Neural cell (in vitro differentiated cells): ENCODE results near the gene ASMTL. TPM values are rescaled to one million over a fixed set of nuclear protein-coding genes. Genes with fewer than 3 reads are reported as not detected.

Experiments used
- H2AFZ ChIP-seq: fragments of 200-600, 300-800 bp; sonication (generic), shearing (Covaris generic); 2 replicates; pipeline ENCODE4 v1.6.0; 2014; ENCODE audit warnings: low read depth, mild to moderate bottlenecking, antibody characterized with exemption, low read length, moderate library complexity
- H3F3A ChIP-seq: fragments of 200-600 bp; shearing (Covaris generic); 2 replicates; pipeline ENCODE4 v1.6.1; 2016; ENCODE audit warnings: mild to moderate bottlenecking, moderate library complexity, mixed read lengths, antibody characterized with exemption, low read length; ENCODE audit not compliant: insufficient read depth, poor library complexity, severe bottlenecking
- H3K27ac ChIP-seq: fragments of 200-600, 300-800 bp; sonication (generic), shearing (Covaris generic); 2 replicates; pipeline ENCODE4 v1.5.1; 2014; ENCODE audit warnings: mild to moderate bottlenecking, low read length, moderate library complexity
- H3K27me3 ChIP-seq: fragments of 300-800, 200-600 bp; sonication (generic), shearing (Covaris generic); 2 replicates; pipeline ENCODE4 v1.6.0; 2014; ENCODE audit warnings: mild to moderate bottlenecking, low read depth, low read length, moderate library complexity; ENCODE audit not compliant: insufficient read depth
- H3K36me3 ChIP-seq: fragments of 300-800, 200-600 bp; sonication (generic), shearing (Covaris generic); 2 replicates; pipeline ENCODE4 v1.5.1; 2014; ENCODE audit warnings: mild to moderate bottlenecking, antibody characterized with exemption, low read length, moderate library complexity; ENCODE audit not compliant: insufficient read depth
- H3K4me2 ChIP-seq: fragments of 300-800, 200-600 bp; sonication (generic), shearing (Covaris generic); 2 replicates; pipeline ENCODE4 v1.6.0; 2014; ENCODE audit warnings: mild to moderate bottlenecking, low read length
- H3K4me3 ChIP-seq: fragments of 300-800, 200-600 bp; sonication (generic), shearing (Covaris generic); 2 replicates; pipeline ENCODE4 v1.5.1; 2014; ENCODE audit warnings: mild to moderate bottlenecking, low read length, moderate library complexity
- H3K79me2 ChIP-seq: fragments of 200-600 bp; shearing (Covaris generic); replicated peaks from 2 replicates; pipeline ENCODE4 v1.6.0; 2014; ENCODE audit warnings: mild to moderate bottlenecking, low read length, moderate library complexity; ENCODE audit not compliant: insufficient read depth
- H3K9ac ChIP-seq: fragments of 300-800, 200-600 bp; sonication (generic), shearing (Covaris generic); 2 replicates; pipeline ENCODE4 v1.6.1; 2016; ENCODE audit warnings: mild to moderate bottlenecking, low read length, mixed read lengths
- H3K9me2 ChIP-seq: fragments of 200-600 bp; shearing (Covaris generic); 2 replicates; pipeline ENCODE4 v1.6.1; 2016; ENCODE audit warnings: mild to moderate bottlenecking, low read length, mixed read lengths; ENCODE audit not compliant: insufficient read depth
- H3K9me3 ChIP-seq: fragments of 200-600, 300-800 bp; sonication (generic), shearing (Covaris generic); 2 replicates; pipeline ENCODE4 v1.6.1; 2016; ENCODE audit warnings: mild to moderate bottlenecking, mixed run types, low read length, moderate library complexity, mixed read lengths
- H4K20me1 ChIP-seq: fragments of 200-600 bp; shearing (Covaris generic); 2 replicates; pipeline ENCODE4 v1.6.1; 2016; ENCODE audit warnings: mild to moderate bottlenecking, mixed run types; ENCODE audit not compliant: insufficient read depth
- CTCF ChIP-seq: fragments of 450-650 bp; IDR thresholded peaks from 2 replicates; pipeline ENCODE4 v1.5.1; 2014; ENCODE audit warnings: antibody characterized with exemption, mild to moderate bottlenecking, moderate library complexity; ENCODE audit not compliant: poor library complexity, severe bottlenecking
- EP300 ChIP-seq: fragments of 450-650 bp; conservative IDR thresholded peaks from 2 replicates; pipeline ENCODE4 v1.6.1; 2014; ENCODE audit warnings: antibody characterized with exemption, mild to moderate bottlenecking, moderate library complexity; ENCODE audit not compliant: poor library complexity, severe bottlenecking
- EZH2 ChIP-seq: fragments of 200-600, 300-800 bp; shearing (Covaris generic), sonication (generic); IDR thresholded peaks from 2 replicates; pipeline ENCODE4 v1.6.1; 2014; ENCODE audit warnings: antibody characterized with exemption, low read length, borderline replicate concordance, mild to moderate bottlenecking; ENCODE audit not compliant: insufficient read depth, poor library complexity, severe bottlenecking
- MXI1 ChIP-seq: fragments of 450-650 bp; conservative IDR thresholded peaks from 2 replicates; pipeline ENCODE4 v1.6.1; 2014; ENCODE audit warnings: antibody characterized with exemption, mild to moderate bottlenecking; ENCODE audit not compliant: poor library complexity, severe bottlenecking
- POLR2AphosphoS5 ChIP-seq: IDR thresholded peaks from 2 replicates; pipeline ENCODE4 v1.6.1; 2012
- RAD21 ChIP-seq: fragments of 450-650 bp; conservative IDR thresholded peaks from 2 replicates; pipeline ENCODE4 v1.6.1; 2014; ENCODE audit warnings: antibody characterized with exemption, mild to moderate bottlenecking, moderate library complexity
- REST ChIP-seq: IDR thresholded peaks from 2 replicates; pipeline ENCODE4 v1.6.1; 2012; ENCODE audit warnings: borderline replicate concordance
- SMC3 ChIP-seq: fragments of 450-650 bp; conservative IDR thresholded peaks from 2 replicates; pipeline ENCODE4 v1.6.1; 2014; ENCODE audit warnings: antibody characterized with exemption, mild to moderate bottlenecking, moderate library complexity; ENCODE audit not compliant: poor library complexity
- TAF1 ChIP-seq: IDR thresholded peaks from 2 replicates; pipeline ENCODE4 v1.6.1; 2012; ENCODE audit warnings: low read depth
- polyA plus RNA-seq: library from polyadenylated mRNA; depleted of rRNA; stranded (reverse); fragments of >200 nt; gene quantifications from 2 replicates; pipeline ENCODE4 v1.2.3, GENCODE V29; 2014

ASMTL gene
- polyA plus RNA-seq, 1 donor from 2014 or later: 25.9 TPM

- Histone ChIP-seq H4K20me1 (no peaks in the 10 kb centered on the region), H3K79me2 (peaks cover 21% of the 10 kb centered on the region), H3K4me3 (no peak overlapping the region), H3K9me3 (no peaks in the 10 kb centered on the region), H3K9me2 (no peaks in the 10 kb centered on the region), H3K4me2 (no peak overlapping the region), H3F3A (no peaks in the 10 kb centered on the region), H3K27ac (no peak overlapping the region), H3K27me3 (no peaks in the 10 kb centered on the region), H3K9ac (no peak overlapping the region), H2AFZ (no peak overlapping the region), H3K36me3 (no peaks in the 10 kb centered on the region)
- TF ChIP-seq SMC3 (no peak), TAF1 (no peak), EP300 (no peak), POLR2AphosphoS5 (no peak), EZH2 (no peak), MXI1 (no peak), RAD21 (no peak), CTCF (no peak), REST (no peak)
These were observed 66.2 kb downstream of the ASMTL start for GRCh38 chrX:1386338-1387127.

- TF ChIP-seq POLR2AphosphoS5: peak; percentile 0
- no peak for TF ChIP-seq TAF1
- TF ChIP-seq EP300: no peak
- Histone ChIP-seq H3K79me2 (peaks cover 12% of the 10 kb centered on the region), H3K9me2 (no peaks in the 10 kb centered on the region), H3K9me3 (no peaks in the 10 kb centered on the region), H3K27ac (no peak overlapping the region), H3K4me3 (no peak overlapping the region), H3K36me3 (no peaks in the 10 kb centered on the region), H4K20me1 (no peaks in the 10 kb centered on the region), H3K27me3 (no peaks in the 10 kb centered on the region), H3K4me2 (no peak overlapping the region), H3K9ac (no peak overlapping the region), H2AFZ (no peak overlapping the region), H3F3A (no peaks in the 10 kb centered on the region)
These were observed 67.2 kb downstream of the ASMTL start for GRCh38 chrX:1385253-1386223.
